NCI-H146 treated with DMSO at 0.1 percent for 48 hours (cell line): ENCODE results near the gene KRTAP29-1.
"Not testable (repeated sequence)": the region's sequence is repeated elsewhere in the genome, so short reads cannot be mapped to it uniquely, and the experiment has no call there.

ENCODE experiments used
- DNase-seq: peaks from one replicate; lab custom pipeline; 2025; ENCODE audit not compliant: unreplicated experiment; lab: John Stamatoyannopoulos, UW

The KRTAP29-1 gene

DNA sequence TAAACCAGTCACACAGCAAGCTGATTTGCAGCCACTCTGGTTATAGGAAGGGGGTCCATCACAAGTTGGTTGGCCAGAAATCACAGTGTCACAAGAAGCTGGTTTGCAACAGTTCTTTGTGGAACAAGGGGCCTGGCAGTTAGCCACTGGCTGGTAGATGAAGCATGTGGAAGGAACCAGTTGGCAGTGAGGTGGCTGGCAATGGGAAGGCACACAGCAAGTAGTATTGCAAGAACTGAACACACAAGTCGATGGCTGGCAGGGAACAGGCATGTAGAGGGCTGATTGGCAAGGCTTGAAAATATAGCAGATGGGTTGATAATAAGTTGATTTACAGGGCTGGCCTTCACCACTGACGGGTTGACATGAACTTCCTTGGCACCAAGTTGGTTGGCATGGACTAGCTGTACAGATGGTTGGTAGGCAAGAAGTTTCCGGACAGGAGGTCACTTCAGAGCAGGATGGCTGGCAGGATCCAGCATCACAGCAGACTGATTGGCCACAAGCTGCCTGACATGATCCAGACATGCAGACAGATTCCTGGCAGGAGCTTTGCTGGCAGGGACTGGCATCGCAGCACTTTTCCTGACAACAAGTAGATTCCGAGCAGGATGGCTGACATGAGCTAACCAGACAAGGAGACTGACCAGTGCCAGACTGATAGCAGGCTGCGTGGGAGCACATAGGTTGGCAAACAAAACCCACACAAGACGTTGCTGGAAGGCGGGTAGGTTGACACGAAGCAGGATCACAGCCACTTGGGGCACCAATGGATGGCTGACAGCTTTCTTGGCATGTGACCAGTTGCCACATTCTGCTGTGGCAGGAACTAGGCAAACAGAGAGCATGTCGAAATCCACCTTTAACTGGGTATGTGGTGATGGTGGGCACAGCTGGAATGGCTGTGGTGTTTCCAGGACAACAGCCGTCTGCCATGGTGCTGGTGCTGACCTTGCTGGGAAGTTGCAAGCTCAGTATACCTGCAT lies at the start of gene KRTAP29-1:
Gene KRTAP29-1, minus strand, starts transcription at position 936 of the 986 bp plus-strand sequence. Its CDS starts 0 bp downstream, at position 936.
- no peak for DNase-seq

GRCh38 chr17:41351177-41351576 lies 48.5 kb upstream of the KRTAP29-1 start:
- DNase-seq = no peak

GRCh38 chr17:41350381-41350878 lies 47.8 kb upstream of the KRTAP29-1 start, which contains the start of gene KRT33A:
Gene KRT33A (minus strand): TSS chr17:41350828. CDS start chr17:41350767, 61 bp downstream.
- not testable (repeated sequence) for DNase-seq

DNA sequence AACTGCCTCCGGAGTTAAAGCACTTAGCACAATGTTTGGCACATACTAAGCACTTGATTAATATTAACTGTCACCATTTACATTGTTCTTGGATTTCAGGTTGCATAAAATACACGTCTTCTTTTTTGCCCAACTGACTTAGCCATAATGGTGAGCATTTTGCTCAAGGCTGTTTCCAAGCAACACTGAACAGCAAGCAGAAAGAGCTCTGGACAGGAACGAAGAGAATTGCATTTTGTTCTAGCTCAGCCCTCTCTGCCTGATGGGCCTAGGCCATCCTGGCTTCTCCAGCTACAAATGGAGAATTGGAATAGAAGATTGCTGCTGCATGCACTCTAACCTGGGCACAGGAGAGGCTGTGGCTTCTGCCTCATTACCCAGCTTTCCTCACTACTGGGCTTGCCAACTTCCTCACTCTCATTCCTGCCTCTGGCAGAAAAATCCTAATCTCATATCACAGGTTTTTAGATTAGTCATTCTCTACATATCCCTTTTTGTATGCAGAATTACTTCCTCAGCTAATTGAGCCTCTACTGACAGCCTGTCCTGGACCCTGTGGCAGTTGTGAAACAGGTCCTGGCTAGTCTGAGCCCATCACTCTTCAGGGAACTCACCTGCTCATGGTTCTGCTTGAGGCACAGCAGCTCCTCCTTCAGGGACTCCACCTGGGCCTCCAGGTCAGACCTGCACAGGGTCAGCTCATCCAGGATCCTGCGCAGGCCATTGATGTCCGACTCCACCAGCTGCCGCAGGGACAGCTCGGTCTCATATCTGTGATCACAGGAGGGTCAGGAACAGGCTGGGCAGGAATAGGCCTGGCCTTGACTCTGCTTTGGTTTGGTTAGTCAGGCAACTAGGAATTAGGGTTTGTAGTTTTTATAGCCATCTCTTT lies 45.5 kb upstream of the KRTAP29-1 start:
- DNase-seq = no peak

DNA sequence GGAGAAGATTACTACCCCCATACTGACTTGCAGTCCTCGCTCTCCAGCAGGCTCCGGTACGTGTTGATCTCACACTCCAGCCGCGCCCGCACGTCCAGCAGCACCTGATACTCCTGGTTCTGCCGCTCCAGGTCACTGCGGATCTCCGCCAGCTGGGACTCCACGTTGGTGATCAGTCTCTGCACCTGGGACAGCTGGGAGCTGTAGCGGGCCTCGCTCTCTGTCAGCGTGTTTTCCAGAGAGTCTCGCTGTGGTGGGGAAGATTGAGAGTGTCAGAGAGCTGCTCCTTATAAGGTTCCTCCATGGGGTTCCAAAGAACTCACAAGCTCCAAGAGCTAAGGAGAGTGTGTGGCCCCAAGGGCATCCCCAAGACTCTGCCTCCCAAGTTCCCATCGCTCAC lies 43.8 kb upstream of the KRTAP29-1 start:
- not testable (repeated sequence) for DNase-seq

- DNase-seq = no peak
These were observed 43.3 kb upstream of the KRTAP29-1 start for GRCh38 chr17:41345992-41346391.

- no peak for DNase-seq
These were observed 40.4 kb upstream of the KRTAP29-1 start for GRCh38 chr17:41343029-41343428.

DNA sequence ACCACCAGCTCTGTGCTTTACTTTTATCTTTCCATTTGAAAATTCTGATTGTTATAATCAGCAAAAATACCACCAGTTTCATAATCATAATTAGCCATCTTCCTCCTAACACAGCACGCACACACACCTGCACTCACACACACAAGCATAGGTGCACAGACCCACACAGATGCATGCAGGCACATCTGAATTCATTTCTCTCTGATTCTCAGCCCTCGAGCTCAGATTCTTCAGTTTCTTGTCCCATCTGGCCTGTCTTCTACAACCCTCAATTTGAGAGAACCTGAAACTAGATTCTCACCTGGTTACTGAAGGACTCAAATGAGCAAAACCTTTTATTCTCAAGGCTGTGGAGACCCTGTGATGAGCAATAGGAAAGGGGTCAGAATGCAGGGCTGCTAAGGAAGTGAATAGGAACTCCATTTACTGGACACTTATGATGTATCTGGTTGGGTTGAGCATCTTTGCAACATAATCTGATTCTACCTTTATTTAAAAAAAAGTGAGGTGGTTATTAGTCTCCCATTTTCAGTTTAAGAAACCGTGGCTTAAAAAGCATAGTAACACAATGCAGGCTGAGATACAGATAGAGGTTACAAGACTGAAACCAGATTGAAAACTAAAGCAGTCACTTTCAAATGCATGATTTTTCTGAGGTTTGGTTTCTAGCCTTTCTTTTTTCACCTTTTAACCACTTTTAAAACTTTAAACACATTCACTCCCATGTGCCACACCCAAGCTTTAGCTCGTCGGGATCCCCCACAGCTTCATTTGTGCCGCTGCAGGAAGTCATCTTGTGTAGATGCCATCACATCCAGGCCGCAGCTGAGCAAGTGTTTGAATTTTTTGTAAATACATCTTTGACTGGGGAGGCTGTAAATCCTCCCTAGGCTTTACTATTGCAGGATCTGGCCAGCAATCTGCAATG lies 38.5 kb upstream of the KRTAP29-1 start:
- DNase-seq = no peak

GRCh38 chr17:41340494-41340893 lies 37.8 kb upstream of the KRTAP29-1 start:
- no peak for DNase-seq

GRCh38 chr17:41339571-41340172 lies 37.0 kb upstream of the KRTAP29-1 start:
- DNase-seq = no peak

DNA sequence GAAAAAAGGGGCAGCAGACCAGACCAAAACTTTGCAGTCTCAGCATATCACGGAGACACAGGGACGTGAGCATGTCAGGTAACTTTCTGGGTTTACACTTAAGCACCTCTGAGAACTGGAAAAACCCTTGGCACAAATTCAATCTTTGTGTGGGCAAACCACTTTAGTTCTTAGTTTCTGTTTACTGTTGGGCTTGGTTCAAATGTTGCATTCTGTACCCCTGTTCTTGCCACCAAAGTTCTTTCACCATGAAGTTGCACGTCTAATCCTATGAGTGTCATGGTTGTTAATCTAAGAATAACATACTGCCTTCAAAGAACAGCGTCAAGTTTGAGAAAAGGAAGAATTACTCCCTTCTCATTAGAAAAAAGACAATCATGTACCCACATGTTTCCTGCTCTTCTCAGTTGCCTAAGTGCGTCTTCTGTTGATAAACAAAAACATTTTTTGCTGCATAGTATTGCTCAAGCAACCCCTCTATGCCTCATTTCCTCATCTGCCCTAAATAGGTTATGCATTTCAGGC lies 36.4 kb upstream of the KRTAP29-1 start:
- no peak for DNase-seq

DNA sequence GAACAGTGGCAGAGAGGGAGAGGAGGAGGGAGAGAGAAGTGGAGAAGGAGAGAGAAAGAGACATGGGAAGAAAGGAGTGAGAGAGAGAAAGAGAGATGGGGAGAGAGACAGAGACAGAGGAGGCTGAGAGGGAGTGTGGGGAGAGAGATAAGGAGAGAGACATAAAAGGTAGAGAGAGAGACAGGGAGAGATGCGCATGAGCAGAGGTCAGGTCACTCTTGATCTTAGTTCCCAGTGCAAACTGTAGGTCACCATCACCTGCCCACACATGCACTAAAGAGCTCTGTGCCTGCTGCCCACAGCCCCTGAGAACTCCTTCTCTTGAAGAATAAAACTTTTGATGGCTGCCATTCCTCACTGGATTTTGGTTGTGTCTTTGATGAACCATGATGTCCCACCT lies 33.1 kb upstream of the KRTAP29-1 start:
- no peak for DNase-seq

GRCh38 chr17:41334385-41335305 lies 32.0 kb upstream of the KRTAP29-1 start:
- DNase-seq = no peak

DNA sequence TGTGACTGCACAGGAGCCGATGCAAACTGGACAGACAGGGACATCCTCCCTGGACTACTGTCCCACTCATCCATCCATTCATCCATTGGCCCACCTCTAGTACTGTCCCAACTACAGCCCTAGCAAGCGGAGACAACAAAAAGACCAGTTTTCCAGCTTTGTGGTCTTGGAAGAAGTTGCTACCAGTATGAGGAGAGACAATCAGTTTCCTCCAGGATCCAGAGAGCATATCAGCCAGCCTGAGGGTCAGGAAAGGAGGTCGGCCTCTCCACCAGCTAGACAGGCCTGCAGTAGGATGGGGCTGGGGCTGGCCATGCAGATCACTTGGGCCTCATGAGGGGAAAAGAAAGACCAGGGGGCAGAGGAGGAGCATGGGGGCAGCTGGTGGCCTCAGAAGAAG lies 31.2 kb upstream of the KRTAP29-1 start:
- DNase-seq = no peak

DNA sequence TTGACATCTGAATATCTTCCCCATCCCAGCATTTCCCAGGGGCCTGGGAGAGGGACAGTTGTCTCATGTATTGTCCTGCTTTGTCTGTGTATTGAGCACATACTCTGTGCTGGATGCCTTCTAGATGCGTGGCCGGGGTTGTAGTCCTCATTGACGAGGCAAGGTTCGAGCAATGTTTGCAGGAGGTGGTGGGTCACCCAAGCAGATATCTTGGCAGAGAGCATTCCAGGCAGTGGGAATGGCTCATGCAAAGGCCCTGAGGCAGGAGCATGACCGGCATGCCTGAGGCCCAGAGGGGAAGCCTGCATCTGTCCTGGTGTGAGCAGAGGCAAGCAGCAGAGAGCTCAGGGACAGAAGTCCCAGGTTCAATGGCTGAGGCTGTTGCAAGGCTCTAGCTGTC lies 30.4 kb upstream of the KRTAP29-1 start:
- DNase-seq = no peak

GRCh38 chr17:41332239-41332638 lies 29.6 kb upstream of the KRTAP29-1 start:
- DNase-seq = no peak

DNA sequence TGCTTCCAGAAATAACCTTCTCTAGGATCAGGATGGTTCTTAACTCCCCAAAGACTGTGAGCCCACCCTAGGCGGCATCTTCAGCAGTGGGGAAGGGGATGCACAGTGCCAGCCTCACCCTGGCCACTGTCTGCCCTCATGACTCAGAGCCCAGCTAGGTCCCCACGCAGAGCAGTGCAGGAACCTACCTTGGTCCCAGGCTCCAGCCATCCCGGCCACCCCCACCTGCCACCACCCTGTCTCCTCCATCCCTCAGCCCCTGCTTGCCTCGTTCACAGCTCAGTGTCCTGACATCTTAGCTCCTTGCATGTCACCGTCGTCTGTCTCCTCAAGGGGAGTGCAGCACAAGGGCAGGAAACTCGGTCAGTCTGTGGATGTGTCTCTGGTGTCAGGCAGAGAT lies 29.0 kb upstream of the KRTAP29-1 start:
- no peak for DNase-seq

- peak; percentile 9 for DNase-seq
These were observed 26.8 kb upstream of the KRTAP29-1 start for GRCh38 chr17:41329279-41329948.
